Measurements from ENCODE around the gene CCNI2.

CCNI2 gene

GRCh38 chr5:132746954-132747615, at the start of gene CCNI2:
CCNI2 (plus strand) TSS chr5:132747426; CDS start chr5:132747496, 70 bp downstream.
- no peak for DNase-seq

DNA sequence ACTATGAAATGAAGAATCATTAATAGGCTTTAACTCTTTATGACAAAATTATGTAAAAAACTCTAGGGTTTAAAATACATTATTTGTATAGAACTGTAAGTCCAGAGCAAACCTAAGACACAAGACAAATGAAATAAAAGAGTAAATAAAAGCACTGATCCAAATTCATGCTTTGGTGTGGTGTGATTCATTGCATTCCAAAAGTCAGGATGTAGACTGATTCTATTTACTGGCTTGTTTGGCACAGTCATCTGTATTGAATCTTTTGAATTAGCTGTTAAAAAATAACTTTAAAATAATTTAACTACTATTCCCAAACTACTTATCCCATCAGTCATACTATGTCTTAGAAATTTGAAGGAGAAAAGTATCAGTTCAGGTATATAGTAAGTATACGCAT, 42.4 kb upstream of the CCNI2 start:
- DNase-seq: no peak

DNA sequence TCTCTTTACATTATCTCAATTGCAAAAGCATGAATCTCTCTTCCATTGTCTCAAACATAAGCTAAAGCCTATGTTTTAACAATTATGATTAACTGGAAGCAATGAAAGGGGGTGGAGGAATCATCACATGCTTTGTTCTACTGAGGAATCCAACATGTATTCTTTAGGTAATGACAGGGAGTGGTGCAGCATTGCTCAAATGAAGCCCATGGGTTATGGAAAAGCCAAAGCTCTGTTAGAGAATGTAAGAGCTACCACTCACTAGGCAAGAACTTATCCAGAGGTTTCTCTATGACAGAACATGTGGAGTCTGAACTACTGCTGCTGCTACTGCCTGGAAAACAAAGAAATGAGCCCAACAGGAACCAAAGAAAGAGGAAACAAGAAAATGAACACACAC, 38.6 kb upstream of the CCNI2 start:
- DNase-seq: no peak

GRCh38 chr5:132714456-132715307, 32.5 kb upstream of the CCNI2 start:
- DNase-seq: no peak

DNA sequence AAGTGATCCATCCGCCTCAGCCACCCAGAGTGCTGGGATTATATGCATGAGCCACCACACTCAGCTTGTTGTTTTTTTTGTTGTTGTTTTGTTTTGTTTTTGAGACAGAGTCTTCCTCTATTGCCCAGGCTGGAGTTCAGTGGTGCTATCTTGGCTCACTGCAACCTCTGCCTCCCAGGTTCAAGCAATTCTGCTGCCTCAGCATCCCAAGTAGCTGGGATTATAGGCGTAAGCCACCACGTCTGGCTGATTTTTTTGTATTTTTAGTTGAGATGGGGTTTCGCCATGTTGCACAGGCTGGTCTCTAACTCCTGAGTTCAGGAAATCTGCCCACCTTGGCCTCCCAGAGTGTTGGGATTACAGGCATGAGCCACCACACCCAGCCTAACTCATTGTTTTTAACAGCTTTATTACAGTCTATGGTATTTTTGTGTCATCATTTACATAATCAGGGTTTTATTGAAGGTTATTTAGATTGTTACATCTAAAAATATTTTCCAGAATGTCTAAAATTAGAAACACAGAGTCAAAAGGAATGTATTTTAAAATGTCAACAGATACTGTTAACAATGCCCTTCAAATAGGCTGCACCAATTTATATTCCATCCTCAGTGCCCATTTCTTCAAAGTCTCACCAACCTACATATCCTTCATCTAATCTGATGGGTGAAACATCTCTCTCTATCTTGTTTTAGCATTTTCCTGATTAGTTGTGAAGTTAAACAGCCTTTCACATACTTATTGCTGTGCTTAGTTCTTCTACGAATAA, 28.5 kb upstream of the CCNI2 start:
- DNase-seq: no peak

DNA sequence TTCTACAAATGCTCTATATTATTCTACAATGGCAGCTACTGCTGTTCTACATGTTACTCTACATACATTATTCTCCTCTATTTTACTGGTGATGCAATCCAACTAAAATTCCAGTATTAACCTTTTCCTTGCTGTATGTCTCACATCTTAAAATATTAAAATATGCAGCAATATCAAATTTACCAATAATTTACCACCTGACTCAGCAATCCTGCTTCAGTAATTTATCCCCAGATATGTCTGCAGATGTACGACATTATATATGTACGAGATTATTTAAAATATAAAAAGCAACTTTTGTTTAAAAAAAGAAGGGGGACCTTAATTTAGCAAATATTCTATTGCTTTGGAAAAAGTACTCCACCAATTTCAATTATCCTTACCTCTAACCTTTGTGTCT, 21.5 kb upstream of the CCNI2 start:
- no peak for DNase-seq

DNA sequence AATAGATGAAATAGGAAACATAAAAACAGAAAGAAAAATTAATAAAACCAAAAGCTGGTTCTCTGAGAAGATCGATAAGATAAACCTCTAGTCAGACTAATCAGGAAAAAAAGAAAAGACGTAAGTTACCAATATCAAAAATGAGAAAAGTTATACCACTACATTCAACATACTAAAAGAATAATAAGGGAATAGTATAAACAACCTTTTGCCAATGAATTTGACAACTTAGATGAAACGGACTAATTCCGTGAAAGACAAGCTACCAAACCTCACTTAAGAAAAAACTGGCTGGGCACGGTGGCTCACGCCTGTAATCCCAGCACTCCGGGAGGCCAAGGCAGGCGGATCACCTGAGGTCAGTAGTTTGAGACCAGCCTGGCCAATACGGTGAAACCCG, 17.3 kb upstream of the CCNI2 start:
- no peak for DNase-seq

GRCh38 chr5:132733499-132734148, 13.6 kb upstream of the CCNI2 start:
- no peak for DNase-seq

DNA sequence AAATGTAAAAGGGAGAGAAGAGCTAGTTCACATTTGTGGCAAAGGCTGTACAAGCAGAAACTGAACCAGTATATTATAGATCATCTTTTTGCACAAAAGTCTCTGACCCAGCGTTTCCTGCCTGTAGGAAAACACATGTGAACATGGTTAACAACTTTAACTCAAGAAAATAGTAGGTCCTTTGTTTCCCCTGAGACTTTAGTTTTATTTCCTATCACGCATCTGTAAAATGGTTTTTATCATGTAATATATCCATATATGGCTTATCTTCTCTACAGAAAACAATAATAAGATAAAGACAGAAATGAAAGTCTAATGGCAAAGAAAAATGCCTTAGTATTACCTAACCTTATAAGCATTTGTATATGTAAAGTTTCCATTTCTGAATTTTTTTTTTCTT, 12.5 kb upstream of the CCNI2 start:
- DNase-seq: no peak

DNA sequence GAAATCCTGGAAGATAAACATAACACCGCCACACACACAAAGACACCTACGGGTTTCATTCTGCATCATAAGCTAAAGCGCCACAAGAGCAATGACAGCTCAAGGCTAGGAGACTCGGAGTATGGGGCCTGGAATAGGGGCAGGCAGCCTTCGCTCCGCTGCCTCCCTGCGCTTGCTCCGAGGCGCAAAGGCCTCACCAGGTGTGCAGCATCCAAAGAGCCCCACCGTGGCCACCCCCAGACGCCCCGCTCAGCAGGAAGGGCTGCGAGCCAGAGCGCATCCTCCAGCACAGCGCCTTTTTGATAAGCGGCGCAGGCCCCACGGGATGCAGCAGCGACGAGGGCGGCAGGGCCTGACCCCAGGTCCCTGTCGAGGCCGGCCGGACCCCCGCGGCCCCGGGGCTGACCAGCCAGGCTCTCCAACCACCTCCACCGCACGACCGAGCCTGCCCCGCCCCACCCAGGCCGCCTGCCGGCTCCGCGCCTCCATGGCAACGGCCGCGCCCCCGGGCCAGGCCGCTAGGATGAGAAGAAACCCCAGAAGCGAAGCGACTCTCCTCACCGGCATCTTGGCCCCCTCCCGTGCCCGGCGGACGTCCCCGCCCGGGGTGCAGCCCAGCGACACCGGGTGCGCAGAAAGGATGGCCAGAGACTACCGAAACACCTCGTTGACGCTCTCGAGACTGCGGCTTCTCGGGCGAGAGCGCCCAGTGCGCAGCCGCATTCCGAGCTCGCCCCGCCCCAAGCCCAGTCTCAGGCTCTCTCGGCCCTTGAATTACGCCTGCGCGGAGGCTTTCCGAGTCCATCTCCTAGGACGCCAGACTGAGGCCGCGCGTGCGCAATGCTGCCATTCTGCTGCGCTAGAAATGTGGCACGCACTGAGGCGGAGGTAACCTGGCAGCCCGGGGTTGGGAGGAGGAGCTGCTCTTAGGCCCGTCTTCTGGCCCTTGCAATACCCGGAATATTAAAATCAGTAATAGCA, 10.1 kb upstream of the CCNI2 start, which contains the start of gene KIF3A:
TSS of gene KIF3A (minus strand) at position 694 of the 981 bp plus-strand sequence. CDS start at position 567, 127 bp downstream.
- peak; percentile 75 for DNase-seq

GRCh38 chr5:132737982-132738681, 9.1 kb upstream of the CCNI2 start:
- no peak for DNase-seq

- no peak for DNase-seq
Observed at GRCh38 chr5:132739232-132739631, 8.0 kb upstream of the CCNI2 start.

- DNase-seq: no peak
Observed at GRCh38 chr5:132742158-132742557, 5.1 kb upstream of the CCNI2 start.

GRCh38 chr5:132742626-132743025, 4.6 kb upstream of the CCNI2 start:
- no peak for DNase-seq

GRCh38 chr5:132744659-132745058, 2.6 kb upstream of the CCNI2 start:
- DNase-seq: no peak

GRCh38 chr5:132746592-132746953, 653 bp upstream of the CCNI2 start:
- DNase-seq: no peak

DNA sequence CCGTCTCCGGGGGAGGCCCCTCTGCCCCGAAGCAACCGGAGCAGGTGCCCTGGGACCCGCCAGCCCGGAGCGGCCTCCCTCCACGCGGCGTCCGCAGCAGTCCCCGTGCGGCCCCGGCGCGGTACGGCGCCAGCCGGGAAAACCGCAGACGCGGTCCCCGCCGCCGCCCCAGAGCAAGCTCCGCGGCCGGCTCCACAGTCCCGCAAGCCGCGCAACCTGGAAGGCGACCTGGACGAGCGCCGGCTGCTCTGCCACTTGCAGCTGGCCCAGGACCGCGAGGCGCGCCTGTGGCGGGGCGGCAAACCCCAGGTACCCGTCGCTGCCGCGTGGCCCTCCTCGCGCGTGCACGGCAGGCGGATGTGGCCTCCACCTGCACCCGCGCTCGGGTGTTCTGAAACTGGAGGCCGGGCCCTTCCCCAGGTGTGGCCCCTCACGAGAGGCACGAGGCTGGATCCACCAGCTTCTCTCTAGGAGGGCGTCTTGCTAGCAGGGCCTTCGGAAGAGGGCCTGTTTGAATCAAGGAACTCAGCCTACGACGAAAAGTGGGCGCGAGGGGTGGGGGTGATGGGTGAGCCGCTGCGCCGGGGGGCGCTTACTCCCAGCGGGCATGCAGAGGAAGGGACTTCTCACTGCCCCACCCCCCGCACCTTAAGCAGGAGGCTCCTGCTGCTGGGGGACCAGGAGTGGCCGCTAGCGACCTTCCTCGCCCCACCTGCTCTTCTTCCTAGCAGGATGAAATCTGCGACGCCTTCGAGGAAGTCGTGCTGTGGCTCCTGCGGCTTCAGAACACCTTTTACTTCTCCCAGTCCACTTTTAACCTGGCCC, 602 bp downstream of the CCNI2 start:
- no peak for DNase-seq

DNA sequence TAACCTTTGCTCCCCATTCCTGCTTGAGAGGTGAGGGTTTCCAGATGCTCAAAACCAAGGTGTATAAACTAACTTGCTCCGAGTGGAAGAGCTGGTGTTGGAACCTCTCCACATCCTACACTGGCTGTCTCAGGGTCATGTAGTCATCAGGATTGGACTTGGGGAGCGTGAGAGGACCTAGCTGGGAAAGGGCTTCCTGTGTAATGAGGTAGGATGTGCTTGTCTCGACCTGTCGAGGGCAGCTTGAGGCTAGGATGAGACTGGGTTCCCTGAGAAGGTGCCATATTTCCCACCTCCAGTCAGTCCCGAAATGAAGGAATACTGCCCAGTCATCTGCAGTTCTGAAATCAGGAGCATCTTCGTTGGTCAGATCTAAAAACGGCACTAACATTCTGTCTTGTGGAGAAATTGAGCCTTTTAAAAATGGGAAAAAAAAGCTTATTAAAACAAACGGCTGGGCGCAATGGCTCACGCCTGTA, 1.3 kb downstream of the CCNI2 start:
- no peak for DNase-seq

DNA sequence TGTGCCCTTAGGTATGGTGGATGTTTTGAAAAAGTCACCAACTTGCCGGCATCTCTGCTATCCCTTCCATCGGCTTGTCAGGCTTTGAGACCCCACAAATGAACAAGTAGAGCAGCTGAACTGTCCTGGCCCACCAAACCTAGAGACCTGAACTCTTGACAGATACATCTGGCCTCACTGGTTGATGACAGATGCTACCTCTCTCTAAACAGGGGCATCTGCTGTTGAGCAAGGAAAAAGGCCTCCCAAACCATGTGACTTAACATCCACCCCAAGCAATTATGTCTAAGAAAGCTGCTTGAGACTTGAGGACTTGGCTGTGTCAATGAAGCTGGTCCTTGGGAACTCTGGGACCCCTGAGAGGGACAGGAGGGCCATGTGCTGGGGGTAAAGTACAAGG, 2.3 kb downstream of the CCNI2 start:
- DNase-seq: no peak
